Transverse colon (tissue), 4 donors: ENCODE measurements around the gene FAXC. TPM values are rescaled to one million over a fixed set of nuclear protein-coding genes. Genes with fewer than 3 reads are reported as not detected.

Experiments
- DNase-seq: peaks from one replicate; pipeline ENCODE4 v3.0.0-alpha.2; 2019
- H3K27ac ChIP-seq, 4 donors: fragments of 200-600 bp; sonication (generic); 2 replicates each; pipeline ENCODE4 v1.5.1; 2016 to 2018; ENCODE audit warnings: inconsistent platforms in 4 of 4
- H3K27me3 ChIP-seq: fragments of 200-600 bp; sonication (generic); 2 replicates; pipeline ENCODE4 v1.5.1; 2017; ENCODE audit warnings: inconsistent platforms
- H3K36me3 ChIP-seq, 4 donors: fragments of 200-600 bp; sonication (generic); 2 replicates each; pipeline ENCODE4 v1.5.1; 2017 to 2019; ENCODE audit warnings: inconsistent platforms in 4 of 4
- H3K4me1 ChIP-seq, 4 donors: fragments of 200-600 bp; sonication (generic); 2 replicates each; pipeline ENCODE4 v1.5.1; 2017 to 2020; ENCODE audit warnings: inconsistent platforms in 4 of 4
- H3K4me3 ChIP-seq, 4 donors: fragments of 200-600 bp; sonication (generic); 1 replicate in 1 of 4; 2 replicates in 3 of 4; pipeline versions ENCODE4 v1.5.1 to v1.6.1; 2017 to 2019; ENCODE audit warnings: inconsistent platforms in 4 of 4
- H3K9me3 ChIP-seq, 2 donors: fragments of 200-600 bp; sonication (generic); 2 replicates each; pipeline ENCODE4 v1.5.1; 2017 to 2019; ENCODE audit warnings: inconsistent platforms in 2 of 2
- CTCF ChIP-seq, 5 experiments: fragments of 200-600 bp in 3 of 5; fragments of 450-650 bp in 2 of 5; sonication (generic) in 3 of 5; IDR thresholded peaks; 1 replicate in 2 of 5; 2 replicates in 3 of 5; pipeline ENCODE4 v1.5.1; 2016 to 2017; ENCODE audit warnings: antibody characterized with exemption in 5 of 5, inconsistent platforms in 3 of 5, mild to moderate bottlenecking in 2 of 5, moderate library complexity in 1 of 5
- EP300 ChIP-seq: sonication (generic); formaldehyde crosslinking; IDR thresholded peaks from one replicate; pipeline ENCODE4 v1.6.1; 2017; ENCODE audit warnings: antibody characterized with exemption, low read depth
- POLR2A ChIP-seq: fragments of 450-650 bp; IDR thresholded peaks from one replicate; pipeline ENCODE4 v1.6.1; 2016; ENCODE audit warnings: antibody characterized with exemption, mild to moderate bottlenecking, moderate library complexity
- POLR2AphosphoS5 ChIP-seq, 3 donors: sonication (generic); formaldehyde crosslinking; IDR thresholded peaks; one replicate each; pipeline ENCODE4 v1.6.1; 2016; ENCODE audit warnings: antibody characterized with exemption in 3 of 3
- WGBS, 2 donors: methylation state at CpG; one replicate each; pipeline ENCODE4 v1.1.5; 2018; ENCODE audit warnings: low coverage in 1 of 2; 5-methylcytosine and 5-hydroxymethylcytosine counted together
- in situ Hi-C, 4 donors: fragments of 200-750 bp; cut with MboI; loops; one replicate each; pipeline versions ENCODE4 v1.15.0 to v1.15.1; 2017; ENCODE audit warnings: low sequenced_read_pairs in 3 of 4, low pct_ligation_motif_present in 1 of 4, low pct_unique_long_range_greater_than_20kb in 1 of 4
- intact Hi-C: fragments of 100-400 bp; cut with DNase I; formaldehyde crosslinking; loops from one replicate; pipeline ENCODE4 v1.15.1; 2023; ENCODE audit warnings: low total_unique reads
- total RNA-seq, 4 donors: library from RNA; depleted of rRNA; stranded (reverse); fragments of >200 nt; gene quantifications; one replicate each; pipeline ENCODE4 v1.1.0, GENCODE V29; 2016

The FAXC gene
- total RNA-seq, 4 donors from 2014 or later: 0.75 to 285 (median 7.1) TPM

- in situ Hi-C loops: no loop called here
- WGBS, 2 donors: 61 to 70% methylated on average over 3 of the region's 3 CpGs
- DNase-seq: no peak
- Histone ChIP-seq H3K4me3 (no peak overlapping the region), H3K9me3 (no peaks in the 10 kb centered on the region), H3K36me3 (no peaks in the 10 kb centered on the region), H3K27ac (no peak overlapping the region), H3K4me1 (no peaks in the 10 kb centered on the region), H3K27me3 (no peaks in the 10 kb centered on the region)
- intact Hi-C loops: no loop called here
- TF ChIP-seq POLR2A: no peak
- TF ChIP-seq CTCF (IDR thresholded peaks at IDR 0.05): no peak
- TF ChIP-seq EP300: no peak
- TF ChIP-seq POLR2AphosphoS5 (IDR thresholded peaks at IDR 0.05): no peak
Observed at GRCh38 chr6:99225172-99225571, 124.3 kb downstream of the FAXC start.

Other genes starting within 250 kb of the FAXC start
- gene COQ3, start 44.5 kb upstream of the FAXC start, total RNA-seq: 1 to 10 TPM in 2 of 4 donors, not detected in 2; 4.9 to 5.1 TPM
- gene PNISR, start 75.6 kb upstream of the FAXC start, total RNA-seq: 100 to 1,000 TPM; 118 to 374 (median 219) TPM
- 10 to 100 TPM; 12.6 to 62.1 (median 34.7) TPM for gene USP45, start 165.7 kb upstream of the FAXC start, total RNA-seq
- 100 to 1,000 TPM in 1 of 4 donors, 10 to 100 TPM in 3; 47.0 to 104 (median 63.6) TPM for gene CCNC, start 219.0 kb upstream of the FAXC start, total RNA-seq